ENCODE measurements around the gene UBL3.

GRCh38 chr13:29832761-29833298 is 17.6 kb downstream of the UBL3 start:
- TF ChIP-seq CTCF (IDR thresholded peaks at IDR 0.05 in 8 of 11, conservative IDR thresholded peaks at IDR 0.05 in 3 of 11): no peak
- TF ChIP-seq POLR2A (IDR thresholded peaks at IDR 0.05): no peak
